Neural crest cell (in vitro differentiated cells): ENCODE results near the gene TADA3. TPM values are rescaled to one million over a fixed set of nuclear protein-coding genes. Genes with fewer than 3 reads are reported as not detected.

Source experiments
- DNase-seq: peaks from one replicate; pipeline ENCODE4 v3.0.0; 2021; ENCODE audit warnings: low read depth, mixed read lengths, low spot score
- H3K27ac Mint-ChIP-seq: one replicate; pipeline ENCODE4 v1.8.0; 2021; ENCODE audit warnings: mild to moderate bottlenecking, mixed read lengths; ENCODE audit not compliant: unreplicated experiment
- H3K27me3 Mint-ChIP-seq: 2 replicates; pipeline ENCODE4 v1.8.0; 2021; ENCODE audit warnings: low read depth, mild to moderate bottlenecking, mixed read lengths
- H3K36me3 Mint-ChIP-seq: 2 replicates; pipeline ENCODE4 v1.8.0; 2021; ENCODE audit warnings: low read depth, mild to moderate bottlenecking, mixed read lengths
- H3K4me1 Mint-ChIP-seq: 2 replicates; pipeline ENCODE4 v1.8.0; 2021; ENCODE audit warnings: mixed read lengths
- H3K4me3 Mint-ChIP-seq: one replicate; pipeline ENCODE4 v1.8.0; 2021; ENCODE audit warnings: mild to moderate bottlenecking, mixed read lengths
- H3K9me3 Mint-ChIP-seq: 2 replicates; pipeline ENCODE4 v1.8.0; 2021; ENCODE audit warnings: mixed read lengths
- total RNA-seq: library from RNA; stranded (reverse); gene quantifications from 2 replicates; pipeline ENCODE4 v1.2.1, GENCODE V29; 2021
- TF ChIP-seq, protein P1 (sequence below): fragments of 200-600 bp; sonication (generic); conservative IDR thresholded peaks from 2 replicates; pipeline ENCODE4 v1.5.0; 2021; ENCODE audit warnings: antibody characterized with exemption, mild to moderate bottlenecking

The TADA3 gene
- total RNA-seq, 1 donor from 2014 or later, result 70.0 TPM

DNA sequence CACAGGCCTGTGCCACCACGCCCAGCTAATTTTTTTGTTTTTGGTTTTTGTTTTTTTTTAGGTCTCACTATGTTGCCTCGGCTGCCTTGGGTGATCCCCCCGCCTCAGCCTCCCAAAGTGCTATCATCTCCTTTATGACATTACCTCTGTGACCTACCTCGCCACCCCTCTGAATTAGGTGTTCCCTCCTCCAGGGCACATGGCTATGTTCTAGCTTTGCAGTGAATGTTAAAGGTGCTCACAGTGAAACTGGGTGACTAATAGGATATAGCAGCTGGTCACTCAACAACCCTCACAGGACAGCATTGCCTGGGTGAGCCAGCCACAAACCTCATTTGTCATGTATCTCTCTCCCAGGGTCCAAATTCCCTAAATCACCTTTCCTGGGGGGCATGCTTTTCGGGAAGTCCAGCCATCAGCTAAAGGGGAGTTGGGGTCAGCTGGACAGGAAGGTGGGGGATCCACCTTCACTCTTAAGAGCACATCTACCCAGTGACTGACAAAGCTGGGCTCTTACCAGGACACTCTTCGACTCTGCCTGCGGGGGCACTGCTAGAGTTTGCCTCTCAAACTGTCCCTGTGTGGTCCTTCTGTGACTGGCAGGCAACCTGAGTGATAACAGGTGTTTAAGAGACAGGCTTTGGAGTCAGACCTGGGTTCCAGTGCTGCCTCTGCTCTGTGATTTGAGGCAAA lies 16.2 kb upstream of the TADA3 start:
- TF ChIP-seq, protein P1, sequence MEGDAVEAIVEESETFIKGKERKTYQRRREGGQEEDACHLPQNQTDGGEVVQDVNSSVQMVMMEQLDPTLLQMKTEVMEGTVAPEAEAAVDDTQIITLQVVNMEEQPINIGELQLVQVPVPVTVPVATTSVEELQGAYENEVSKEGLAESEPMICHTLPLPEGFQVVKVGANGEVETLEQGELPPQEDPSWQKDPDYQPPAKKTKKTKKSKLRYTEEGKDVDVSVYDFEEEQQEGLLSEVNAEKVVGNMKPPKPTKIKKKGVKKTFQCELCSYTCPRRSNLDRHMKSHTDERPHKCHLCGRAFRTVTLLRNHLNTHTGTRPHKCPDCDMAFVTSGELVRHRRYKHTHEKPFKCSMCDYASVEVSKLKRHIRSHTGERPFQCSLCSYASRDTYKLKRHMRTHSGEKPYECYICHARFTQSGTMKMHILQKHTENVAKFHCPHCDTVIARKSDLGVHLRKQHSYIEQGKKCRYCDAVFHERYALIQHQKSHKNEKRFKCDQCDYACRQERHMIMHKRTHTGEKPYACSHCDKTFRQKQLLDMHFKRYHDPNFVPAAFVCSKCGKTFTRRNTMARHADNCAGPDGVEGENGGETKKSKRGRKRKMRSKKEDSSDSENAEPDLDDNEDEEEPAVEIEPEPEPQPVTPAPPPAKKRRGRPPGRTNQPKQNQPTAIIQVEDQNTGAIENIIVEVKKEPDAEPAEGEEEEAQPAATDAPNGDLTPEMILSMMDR, result peak; percentile 44
- Mint-ChIP-seq H3K4me1 (peaks cover 28% of the 10 kb centered on the region), H3K27ac (no peak overlapping the region), H3K4me3 (peak overlapping the region; percentile 86), H3K27me3 (no peaks in the 10 kb centered on the region), H3K9me3 (no peaks in the 10 kb centered on the region), H3K36me3 (peaks cover 9% of the 10 kb centered on the region)
- DNase-seq, result no peak

DNA sequence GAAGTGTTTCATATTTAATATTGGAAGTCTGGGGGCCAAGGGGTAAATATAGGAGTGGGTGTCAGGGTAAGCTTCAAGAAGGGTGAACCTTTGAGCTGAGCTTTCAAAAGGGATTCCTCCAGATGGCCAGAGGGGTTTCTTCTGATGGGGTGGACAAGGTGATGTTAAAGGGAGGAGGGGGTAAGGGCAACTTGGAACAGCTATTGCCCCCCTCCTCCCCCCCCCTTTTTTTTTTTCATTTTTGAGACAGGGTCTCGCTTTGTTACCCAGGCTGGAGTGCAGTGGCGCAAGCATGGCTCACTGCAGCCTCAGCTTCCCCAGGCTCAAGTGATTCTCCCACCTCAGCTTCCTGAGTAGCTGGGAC lies 15.7 kb upstream of the TADA3 start:
- Mint-ChIP-seq H3K27me3 (no peaks in the 10 kb centered on the region), H3K4me1 (peaks cover 28% of the 10 kb centered on the region), H3K4me3 (peak overlapping the region; percentile 66), H3K9me3 (no peaks in the 10 kb centered on the region), H3K36me3 (peaks cover 14% of the 10 kb centered on the region), H3K27ac (no peak overlapping the region)
- no peak for DNase-seq
- TF ChIP-seq, protein P1, result no peak

DNA sequence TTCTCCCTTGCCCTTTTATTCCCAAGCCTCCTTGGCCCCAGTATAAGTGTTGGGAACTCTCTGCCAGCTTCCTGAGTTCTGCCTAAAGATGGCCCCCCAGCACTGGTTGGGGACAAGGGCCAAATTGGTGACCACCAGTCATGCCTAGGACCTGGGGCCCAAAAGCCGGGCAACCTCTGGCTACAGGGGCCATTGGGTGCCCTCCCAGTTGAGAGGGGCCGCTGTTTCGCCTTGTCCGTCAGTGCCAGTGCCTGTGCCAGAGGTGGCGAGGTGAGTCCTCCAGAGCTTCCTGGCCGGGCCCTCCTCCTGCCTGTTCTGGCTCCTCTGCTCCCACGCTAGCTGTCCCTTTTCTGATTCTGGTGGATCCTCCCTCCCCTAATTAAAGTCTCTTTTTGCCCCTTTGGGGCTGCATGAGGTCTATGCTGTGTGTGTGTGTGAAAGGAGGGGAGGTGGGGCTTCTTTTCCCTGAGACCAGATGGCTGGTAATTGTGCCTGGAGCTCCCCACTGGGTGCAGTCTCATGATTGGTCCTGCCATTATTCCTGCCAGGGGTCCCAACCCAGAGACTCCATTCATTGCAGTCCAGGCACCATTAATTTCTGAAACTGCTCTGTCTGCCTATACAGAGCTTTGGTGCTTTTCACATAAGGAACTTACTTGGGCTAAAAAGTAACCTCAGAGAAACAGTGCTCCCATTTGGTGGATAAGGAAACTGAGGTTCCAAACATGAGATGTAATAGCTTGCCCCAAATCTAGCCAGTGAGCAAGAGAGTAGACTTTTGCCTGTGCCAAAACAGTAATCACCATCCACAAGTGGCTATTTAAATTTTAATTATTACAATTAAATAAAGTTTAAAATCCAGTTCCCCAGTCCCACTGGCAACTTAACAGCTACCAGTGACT lies 14.7 kb upstream of the TADA3 start:
- DNase-seq, result no peak
- H3K4me1 Mint-ChIP-seq, result peaks cover 28% of the 10 kb centered on the region
- no peaks in the 10 kb centered on the region for H3K27me3 Mint-ChIP-seq
- H3K4me3 Mint-ChIP-seq, result no peak overlapping the region
- TF ChIP-seq, protein P1, result no peak
- H3K27ac Mint-ChIP-seq, result no peak overlapping the region
- H3K36me3 Mint-ChIP-seq, result peaks cover 15% of the 10 kb centered on the region
- H3K9me3 Mint-ChIP-seq, result no peaks in the 10 kb centered on the region

DNA sequence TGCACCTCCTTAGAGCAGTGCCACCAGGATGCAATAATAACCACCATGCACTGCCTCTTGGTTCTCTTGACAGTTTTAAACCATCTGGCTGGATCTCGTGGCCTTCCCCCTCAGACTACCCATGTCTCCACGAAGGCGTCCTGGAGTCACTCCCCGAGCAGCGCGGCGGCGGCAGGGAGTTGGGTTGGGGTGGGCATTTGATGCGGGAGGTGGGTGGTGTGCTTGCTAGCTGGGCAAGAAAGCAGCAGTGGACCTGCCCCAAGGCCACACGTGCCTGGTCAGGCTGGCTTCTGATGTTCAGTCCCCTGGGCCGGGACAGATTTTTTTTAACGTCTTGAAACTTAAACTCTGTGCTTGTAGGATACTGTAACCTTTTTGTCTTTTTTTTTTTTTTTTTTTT lies 13.9 kb upstream of the TADA3 start:
- Mint-ChIP-seq H3K4me1 (peaks cover 21% of the 10 kb centered on the region), H3K9me3 (no peaks in the 10 kb centered on the region), H3K27me3 (no peaks in the 10 kb centered on the region), H3K27ac (no peak overlapping the region), H3K4me3 (no peak overlapping the region), H3K36me3 (peaks cover 15% of the 10 kb centered on the region)
- no peak for DNase-seq
- TF ChIP-seq, protein P1, result no peak

DNA sequence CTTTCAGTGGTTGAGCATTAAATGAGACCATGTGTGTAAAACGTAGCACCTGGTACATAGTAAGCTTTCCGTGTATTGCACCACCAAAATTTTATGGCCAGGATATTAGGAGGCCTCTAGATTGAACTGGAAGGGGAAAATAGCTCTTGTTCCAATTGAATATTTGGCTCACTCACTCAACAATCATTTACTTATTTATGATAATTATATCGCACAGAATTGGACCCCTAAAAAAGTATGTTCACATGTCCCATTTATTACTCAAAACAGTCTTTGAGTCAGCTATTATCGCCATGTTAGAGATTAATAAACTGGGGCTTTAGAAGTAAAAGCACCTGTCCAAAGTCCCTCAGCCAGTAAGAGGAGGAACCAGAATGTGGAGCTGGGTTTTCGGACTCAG lies 12.7 kb upstream of the TADA3 start:
- H3K4me3 Mint-ChIP-seq, result no peak overlapping the region
- no peak for DNase-seq
- no peaks in the 10 kb centered on the region for H3K9me3 Mint-ChIP-seq
- no peak overlapping the region for H3K27ac Mint-ChIP-seq
- H3K36me3 Mint-ChIP-seq, result peaks cover 15% of the 10 kb centered on the region
- no peaks in the 10 kb centered on the region for H3K27me3 Mint-ChIP-seq
- peaks cover 12% of the 10 kb centered on the region for H3K4me1 Mint-ChIP-seq
- TF ChIP-seq, protein P1, result no peak
